MM.1S (cell line): ENCODE measurements around the gene CRADD.

Experiments
- DNase-seq: peaks from one replicate; pipeline ENCODE4 v3.0.0-alpha.2; 2015
- H2AFZ ChIP-seq: fragments of 300-600 bp; sonication (generic); 2 replicates; pipeline ENCODE4 v1.6.0; 2016; ENCODE audit warnings: antibody characterized with exemption, low read length
- H3F3A ChIP-seq: fragments of 300-600 bp; sonication (generic); 2 replicates; pipeline ENCODE4 v1.6.1; 2016; ENCODE audit warnings: mild to moderate bottlenecking, antibody characterized with exemption, low read length, moderate library complexity, mixed read lengths; ENCODE audit not compliant: insufficient read depth
- H3K27ac ChIP-seq: fragments of 300-600 bp; sonication (generic); 2 replicates; pipeline ENCODE4 v1.5.1; 2016; ENCODE audit warnings: mild to moderate bottlenecking, low read length
- H3K27me3 ChIP-seq: fragments of 300-600 bp; sonication (generic); replicated peaks from 2 replicates; pipeline ENCODE4 v1.6.0; 2016; ENCODE audit warnings: low read length; ENCODE audit not compliant: insufficient read depth
- H3K36me3 ChIP-seq: fragments of 300-600 bp; sonication (generic); replicated peaks from 2 replicates; pipeline ENCODE4 v1.6.1; 2016; ENCODE audit warnings: mild to moderate bottlenecking, low read length, mixed read lengths; ENCODE audit not compliant: insufficient read depth
- H3K4me1 ChIP-seq: fragments of 300-600 bp; sonication (generic); 2 replicates; pipeline ENCODE4 v1.6.1; 2016; ENCODE audit warnings: low read length, mixed read lengths
- H3K4me2 ChIP-seq: fragments of 300-600 bp; sonication (generic); 2 replicates; pipeline ENCODE4 v1.6.0; 2016; ENCODE audit warnings: low read depth, low read length
- H3K4me3 ChIP-seq: fragments of 300-600 bp; sonication (generic); 2 replicates; pipeline ENCODE4 v1.5.1; 2016; ENCODE audit warnings: low read length, mixed read lengths
- H3K79me2 ChIP-seq: fragments of 300-600 bp; sonication (generic); 2 replicates; pipeline ENCODE4 v1.6.1; 2016; ENCODE audit warnings: mixed run types, low read length, mixed read lengths
- H3K9ac ChIP-seq: fragments of 300-600 bp; sonication (generic); 2 replicates; pipeline ENCODE4 v1.6.1; 2016; ENCODE audit warnings: low read length, mixed read lengths
- H3K9me2 ChIP-seq: fragments of 300-600 bp; sonication (generic); replicated peaks from 2 replicates; pipeline ENCODE4 v1.6.1; 2016; ENCODE audit warnings: mild to moderate bottlenecking, low read length, mixed read lengths; ENCODE audit not compliant: insufficient read depth
- H3K9me3 ChIP-seq: fragments of 300-600 bp; sonication (generic); replicated peaks from 2 replicates; pipeline ENCODE4 v1.6.1; 2016; ENCODE audit warnings: mild to moderate bottlenecking, low read length, mixed read lengths; ENCODE audit not compliant: insufficient read depth
- H4K20me1 ChIP-seq: fragments of 300-600 bp; sonication (generic); 2 replicates; pipeline ENCODE4 v1.6.1; 2016; ENCODE audit warnings: mild to moderate bottlenecking, low read length, moderate library complexity, mixed read lengths; ENCODE audit not compliant: insufficient read depth
- CTCF ChIP-seq: fragments of 300-600 bp; sonication (generic); IDR thresholded peaks from 2 replicates; pipeline ENCODE4 v1.5.1; 2016; ENCODE audit warnings: antibody characterized with exemption, low read length, mixed read lengths
- EZH2 ChIP-seq: fragments of 300-600 bp; sonication (generic); optimal IDR thresholded peaks from 2 replicates; pipeline ENCODE3; 2017; ENCODE audit warnings: low read depth, mild to moderate bottlenecking, antibody characterized with exemption, low read length, mixed read lengths
- EZH2phosphoT487 ChIP-seq: fragments of 300-600 bp; sonication (generic); IDR thresholded peaks from 2 replicates; pipeline ENCODE4 v1.6.1; 2018; ENCODE audit warnings: antibody characterized with exemption, low read length

The CRADD gene

GRCh38 chr12:93698307-93699092 lies 21.3 kb downstream of the CRADD start:
- Histone ChIP-seq H4K20me1 (no peaks in the 10 kb centered on the region), H3K9me2 (no peaks in the 10 kb centered on the region), H3K36me3 (no peaks in the 10 kb centered on the region), H3K27me3 (no peaks in the 10 kb centered on the region), H3K27ac (no peak overlapping the region), H3K9me3 (no peaks in the 10 kb centered on the region), H2AFZ (no peak overlapping the region), H3F3A (no peaks in the 10 kb centered on the region), H3K4me3 (no peak overlapping the region), H3K79me2 (no peaks in the 10 kb centered on the region), H3K4me1 (no peaks in the 10 kb centered on the region), H3K9ac (no peak overlapping the region), H3K4me2 (no peak overlapping the region)
- DNase-seq: no peak
- TF ChIP-seq EZH2 (no peak), EZH2phosphoT487 (no peak), CTCF (no peak)

- Histone ChIP-seq H3K9me3 (no peaks in the 10 kb centered on the region), H2AFZ (no peak overlapping the region), H3K79me2 (no peaks in the 10 kb centered on the region), H3K27ac (no peak overlapping the region), H3K9ac (no peak overlapping the region), H3K27me3 (no peaks in the 10 kb centered on the region), H3K9me2 (no peaks in the 10 kb centered on the region), H3F3A (no peaks in the 10 kb centered on the region), H4K20me1 (no peaks in the 10 kb centered on the region), H3K4me1 (no peaks in the 10 kb centered on the region), H3K36me3 (no peaks in the 10 kb centered on the region), H3K4me3 (no peak overlapping the region), H3K4me2 (no peak overlapping the region)
- no peak for DNase-seq
- TF ChIP-seq CTCF (no peak), EZH2 (no peak), EZH2phosphoT487 (no peak)
Observed at GRCh38 chr12:93699271-93700145, 22.3 kb downstream of the CRADD start.

- no peak overlapping the region for H3K4me2 ChIP-seq
- H3K79me2 ChIP-seq: no peaks in the 10 kb centered on the region
- no peak overlapping the region for H3K27ac ChIP-seq
- TF ChIP-seq CTCF (no peak), EZH2phosphoT487 (no peak), EZH2 (no peak)
- H2AFZ ChIP-seq: no peak overlapping the region
- H4K20me1 ChIP-seq: no peaks in the 10 kb centered on the region
- DNase-seq: no peak
- no peak overlapping the region for H3K4me3 ChIP-seq
- no peaks in the 10 kb centered on the region for H3F3A ChIP-seq
- no peaks in the 10 kb centered on the region for H3K36me3 ChIP-seq
- no peaks in the 10 kb centered on the region for H3K27me3 ChIP-seq
- H3K4me1 ChIP-seq: no peaks in the 10 kb centered on the region
- no peaks in the 10 kb centered on the region for H3K9me3 ChIP-seq
- no peak overlapping the region for H3K9ac ChIP-seq
- no peaks in the 10 kb centered on the region for H3K9me2 ChIP-seq
Observed at GRCh38 chr12:93702707-93703315, 25.6 kb downstream of the CRADD start.
